SHP77 treated with DMSO at 0.1 percent for 48 hours (cell line): ENCODE results near the gene FAM219B.
A peak's percentile ranks its signal among the peaks of the same experiment; 100 is the strongest.

Experiments used
- DNase-seq: peaks from one replicate; lab custom pipeline; 2025; lab: John Stamatoyannopoulos, UW

The FAM219B gene

DNA sequence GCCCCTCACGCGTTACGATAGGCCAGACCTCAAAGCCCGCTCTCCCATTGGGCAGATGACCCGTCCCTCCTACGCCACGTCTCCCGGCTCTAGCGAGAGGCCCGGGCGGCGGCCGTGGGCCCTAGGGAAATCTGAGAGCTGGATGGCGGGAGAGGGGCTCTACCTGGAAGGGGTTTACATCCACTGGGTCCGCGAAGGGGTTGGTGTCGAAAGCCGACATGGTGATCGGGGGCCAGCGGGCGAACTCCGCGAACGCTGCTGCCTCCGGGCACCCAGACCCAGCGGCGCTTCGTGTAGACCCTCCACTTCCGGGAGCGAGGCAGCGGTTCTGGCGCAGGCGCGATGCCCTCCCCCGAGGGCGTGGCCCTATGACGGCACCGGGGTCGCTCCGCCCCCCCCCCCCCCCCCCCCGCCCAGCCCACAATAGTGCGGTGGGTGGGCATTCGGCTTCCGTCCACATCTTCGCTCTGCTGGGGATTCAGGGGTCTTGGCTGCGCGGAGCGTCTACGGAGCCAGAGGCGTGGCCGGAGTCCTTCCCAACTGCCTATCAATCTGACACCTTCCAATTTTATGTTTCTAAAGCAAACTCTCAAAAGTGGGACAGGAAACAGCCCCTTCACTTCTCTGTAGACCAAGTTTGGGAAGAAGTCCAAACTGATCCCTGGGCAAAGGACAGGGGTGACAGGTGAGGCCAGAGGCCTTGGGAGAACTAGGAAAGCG is 33.5 kb downstream of the FAM219B start, which contains the start of gene SCAMP2:
TSS of gene SCAMP2 (minus strand) at position 330 of the 720 bp plus-strand sequence. CDS start at position 220, 110 bp downstream.
- DNase-seq = peak; percentile 85

- no peak for DNase-seq
Observed at GRCh38 chr15:74872702-74873035, 34.0 kb downstream of the FAM219B start.

GRCh38 chr15:74870436-74871215 is 36.0 kb downstream of the FAM219B start:
- DNase-seq = no peak

- no peak for DNase-seq
Observed at GRCh38 chr15:74869726-74870407, 36.8 kb downstream of the FAM219B start.

- DNase-seq = no peak
Observed at GRCh38 chr15:74869372-74869725, 37.3 kb downstream of the FAM219B start.

- no peak for DNase-seq
Observed at GRCh38 chr15:74868059-74868458, 38.6 kb downstream of the FAM219B start.

- DNase-seq = no peak
Observed at GRCh38 chr15:74867466-74868038, 39.1 kb downstream of the FAM219B start.

DNA sequence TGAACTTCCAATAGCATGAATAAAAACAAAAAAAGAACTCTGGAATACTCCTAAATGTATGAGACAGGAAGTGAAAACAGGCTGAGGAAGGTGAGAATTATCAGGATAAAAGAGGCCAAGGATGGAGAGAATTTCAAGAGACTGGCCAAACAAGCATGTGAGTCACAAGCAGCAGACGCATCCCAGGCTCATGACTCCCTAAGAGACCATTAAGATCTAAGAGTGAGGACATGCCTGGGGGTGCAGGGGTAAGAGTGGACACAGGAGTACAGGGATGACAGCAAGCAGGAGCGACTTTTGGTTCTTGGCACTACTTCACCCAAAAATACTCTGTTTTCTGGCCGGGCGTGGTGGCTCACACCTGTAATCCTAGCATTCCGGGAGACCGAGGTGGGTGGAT is 40.6 kb downstream of the FAM219B start:
- DNase-seq = no peak

DNA sequence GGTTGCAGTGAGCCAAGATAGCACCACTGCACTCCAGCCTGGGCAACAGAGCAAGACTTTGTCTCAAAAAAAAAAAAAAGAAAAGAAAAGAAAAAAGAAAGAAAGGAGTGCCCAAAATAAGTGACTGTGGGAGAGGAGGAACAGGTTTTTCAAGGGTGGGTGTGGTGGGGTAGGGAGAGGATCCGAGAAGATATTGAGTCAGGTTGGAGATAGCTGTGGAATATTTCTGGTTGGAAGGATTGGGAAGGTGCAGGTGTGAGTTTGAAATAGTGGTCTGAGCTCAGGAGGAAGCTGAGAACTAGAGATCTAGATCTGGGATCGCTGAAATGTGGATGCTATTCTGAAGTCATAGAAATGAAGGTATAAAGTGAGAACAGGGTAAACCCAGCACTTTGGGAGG is 41.3 kb downstream of the FAM219B start:
- no peak for DNase-seq

GRCh38 chr15:74864296-74864695 is 42.4 kb downstream of the FAM219B start:
- no peak for DNase-seq

DNA sequence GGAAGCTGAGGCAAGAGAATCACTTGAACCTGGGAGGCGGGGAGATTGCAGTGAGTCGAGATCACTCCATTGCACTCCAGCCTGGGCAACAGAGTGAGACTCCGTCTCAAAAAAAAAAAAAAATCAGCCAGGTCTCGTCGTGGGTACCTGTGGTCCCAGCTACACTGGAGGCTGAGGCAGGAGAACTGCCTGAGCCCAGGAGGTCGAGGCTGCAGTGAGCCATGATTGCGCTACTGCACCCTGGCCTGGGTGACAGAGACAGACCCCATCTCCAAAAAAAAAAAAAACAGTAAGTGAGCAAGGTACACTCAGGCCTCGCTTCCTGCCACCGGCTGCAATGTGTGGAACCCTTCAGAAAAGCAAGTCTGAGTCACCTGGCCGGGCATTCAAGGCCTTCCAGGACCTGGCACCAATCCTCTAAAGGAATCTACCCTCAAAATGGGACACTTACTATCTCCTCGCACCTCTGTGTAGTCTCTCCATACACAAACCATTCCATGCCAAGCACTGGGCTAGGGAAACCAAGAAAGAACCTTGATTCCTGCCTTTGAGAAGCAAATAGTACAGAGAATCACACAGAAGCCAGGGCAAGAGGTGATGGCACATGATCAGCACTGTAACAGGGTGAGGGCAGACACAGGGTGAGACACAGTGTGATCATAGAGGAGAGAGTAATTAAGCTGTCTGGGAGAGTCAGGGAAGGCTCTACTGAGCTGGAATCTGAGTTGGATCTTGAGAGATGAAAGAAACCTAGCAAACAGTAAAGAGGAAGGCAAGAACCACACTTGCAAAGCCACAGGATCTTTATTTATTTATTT is 43.2 kb downstream of the FAM219B start:
- no peak for DNase-seq

GRCh38 chr15:74858369-74858740 is 48.3 kb downstream of the FAM219B start:
- no peak for DNase-seq

GRCh38 chr15:74857671-74858368 is 48.8 kb downstream of the FAM219B start:
- no peak for DNase-seq

- no peak for DNase-seq
Observed at GRCh38 chr15:74857082-74857655, 49.5 kb downstream of the FAM219B start.

DNA sequence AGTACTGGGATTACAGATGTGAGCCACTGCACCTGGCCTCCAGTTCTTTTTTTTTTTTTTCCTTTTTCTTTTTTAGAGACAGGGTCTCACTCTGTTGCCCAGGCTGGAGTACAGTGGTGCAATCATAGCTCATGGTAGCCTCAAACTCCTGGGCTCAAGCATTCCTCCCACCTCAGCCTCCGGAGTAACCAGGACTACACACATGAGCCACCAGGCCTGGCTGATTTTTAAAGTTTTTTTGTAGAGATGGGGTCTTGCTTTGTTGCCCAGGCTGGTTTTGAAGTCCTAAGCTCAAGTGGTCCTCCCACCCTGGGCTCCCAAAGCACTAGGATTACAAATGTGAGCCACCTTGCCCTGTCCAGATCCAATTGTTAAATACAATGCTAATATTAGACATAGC is 50.1 kb downstream of the FAM219B start:
- DNase-seq = no peak

GRCh38 chr15:74855857-74856256 is 50.8 kb downstream of the FAM219B start:
- DNase-seq = no peak

DNA sequence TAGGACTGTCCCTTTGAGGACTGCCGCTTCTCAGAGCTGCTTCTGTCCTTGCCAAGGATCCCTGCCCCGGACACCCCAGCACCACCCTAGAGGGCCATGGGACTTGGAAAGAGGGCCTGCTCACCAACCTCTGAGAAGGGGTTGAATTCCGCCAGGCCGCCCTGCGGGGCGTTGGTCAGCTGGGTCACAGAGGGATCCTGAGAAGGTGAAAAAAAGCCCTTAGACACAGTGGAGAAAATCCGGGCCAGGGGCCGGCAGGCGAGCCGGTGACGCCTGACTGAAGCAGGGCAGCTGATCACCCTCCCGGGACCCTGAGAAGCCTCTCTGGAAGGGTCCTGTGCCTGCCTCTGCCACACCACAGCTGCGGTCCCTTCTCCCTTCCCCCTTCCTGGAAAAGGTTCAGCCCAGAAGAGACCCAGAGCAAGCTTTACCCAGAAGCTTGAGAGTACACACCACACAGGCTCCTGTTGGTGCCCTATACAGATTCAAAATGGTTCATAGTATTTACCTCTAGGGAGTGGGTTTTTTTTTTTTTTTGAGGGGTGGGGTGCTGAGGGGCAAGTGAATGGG is 52.1 kb downstream of the FAM219B start:
- DNase-seq = no peak

DNA sequence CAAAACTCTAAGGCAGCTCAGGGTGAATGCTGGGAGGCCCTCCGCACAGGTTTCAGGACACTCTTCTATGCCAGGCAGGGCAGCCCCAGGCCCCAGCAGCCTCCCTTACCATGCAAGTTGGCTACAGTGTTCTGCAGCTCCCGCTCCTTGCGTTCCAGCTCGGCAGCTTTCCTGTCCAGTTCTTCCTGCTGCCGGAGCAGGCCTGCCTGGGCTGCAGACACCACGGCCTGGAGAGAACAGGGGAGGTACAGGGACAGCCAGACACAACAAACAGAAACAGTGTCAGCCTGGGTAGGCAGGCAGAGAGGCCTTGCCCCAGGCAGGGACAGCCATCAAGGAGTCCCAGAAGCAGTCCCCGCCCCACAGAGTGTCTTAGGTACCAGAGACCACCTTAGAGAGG is 54.7 kb downstream of the FAM219B start:
- DNase-seq = no peak

DNA sequence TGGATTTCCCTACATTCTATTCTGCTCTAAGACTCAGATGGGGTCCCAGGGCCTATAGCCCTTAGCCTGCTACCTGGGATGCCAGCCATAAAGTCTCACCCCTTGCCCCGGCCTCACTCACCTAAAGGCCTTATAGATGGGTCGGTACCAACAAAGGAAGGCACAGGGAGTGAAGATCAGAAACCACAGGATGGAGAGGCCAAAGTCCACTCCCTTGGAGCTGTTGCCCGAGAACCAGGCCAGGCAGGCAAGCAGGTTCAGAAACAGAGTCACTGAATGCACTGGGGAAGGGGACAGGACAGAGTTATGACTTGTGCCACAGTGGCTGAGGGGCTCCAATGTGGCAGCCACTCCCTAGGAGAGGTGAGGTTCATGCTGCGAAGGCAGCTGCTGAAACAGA is 56.3 kb downstream of the FAM219B start:
- no peak for DNase-seq
